ENCODE data around the gene TIMM17A. TPM values are rescaled to one million over a fixed set of nuclear protein-coding genes. Genes with fewer than 3 reads are reported as not detected.

Gene TIMM17A
- total RNA-seq, 1 donor from 2014 or later, result 25.1 TPM

GRCh38 chr1:201921952-201922558, 33.2 kb upstream of the TIMM17A start:
- Histone ChIP-seq H3K27me3 (ENCODE audit: control insufficient read depth in 3 of 3, insufficient read depth in 3 of 3, low read length in 3 of 3) (no peaks in the 10 kb centered on the region), H3K9me3 (ENCODE audit: control insufficient read depth in 3 of 3, low read length in 3 of 3) (no peaks in the 10 kb centered on the region), H3K4me3 (ENCODE audit: low read length in 3 of 3) (no peak overlapping the region), H3K4me1 (ENCODE audit: control insufficient read depth in 3 of 3, insufficient read depth in 3 of 3, low read length in 3 of 3) (peaks cover 25 to 45% (median 31%) of the 10 kb centered on the region in 3 donors), H3K27ac (ENCODE audit: low read depth, low read length) (peak overlapping the region; percentile 33), H3K9ac (ENCODE audit: low read depth in 1 of 3, low read length in 3 of 3) (no peak overlapping the region), H3K36me3 (ENCODE audit: control insufficient read depth in 3 of 3, insufficient read depth in 3 of 3, low read length in 3 of 3) (peaks cover 0 to 2% (median 0%) of the 10 kb centered on the region in 3 donors)

DNA sequence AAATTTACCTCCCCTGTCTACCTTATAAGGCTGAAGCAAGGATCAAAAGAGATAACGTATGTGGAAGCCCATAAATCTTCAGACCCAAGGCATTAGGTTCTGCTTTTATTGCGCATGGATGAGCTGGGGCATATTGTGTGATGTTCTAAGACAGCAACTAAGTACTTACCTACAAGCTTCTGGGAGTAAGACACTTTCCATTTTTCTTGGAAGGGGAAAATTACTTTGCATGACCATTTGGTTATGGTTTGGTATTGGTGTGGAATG, 30.1 kb upstream of the TIMM17A start:
- Histone ChIP-seq H3K36me3 (ENCODE audit: control insufficient read depth in 3 of 3, insufficient read depth in 3 of 3, low read length in 3 of 3) (peaks cover 0 to 8% (median 4%) of the 10 kb centered on the region in 3 donors), H3K9me3 (ENCODE audit: control insufficient read depth in 3 of 3, low read length in 3 of 3) (no peaks in the 10 kb centered on the region), H3K4me3 (ENCODE audit: low read length in 3 of 3) (no peak overlapping the region), H3K9ac (ENCODE audit: low read depth in 1 of 3, low read length in 3 of 3) (no peak overlapping the region), H3K4me1 (ENCODE audit: control insufficient read depth in 3 of 3, insufficient read depth in 3 of 3, low read length in 3 of 3) (peaks cover 14 to 23% (median 20%) of the 10 kb centered on the region in 3 donors), H3K27me3 (ENCODE audit: control insufficient read depth in 3 of 3, insufficient read depth in 3 of 3, low read length in 3 of 3) (no peaks in the 10 kb centered on the region), H3K27ac (ENCODE audit: low read depth, low read length) (no peak overlapping the region)

DNA sequence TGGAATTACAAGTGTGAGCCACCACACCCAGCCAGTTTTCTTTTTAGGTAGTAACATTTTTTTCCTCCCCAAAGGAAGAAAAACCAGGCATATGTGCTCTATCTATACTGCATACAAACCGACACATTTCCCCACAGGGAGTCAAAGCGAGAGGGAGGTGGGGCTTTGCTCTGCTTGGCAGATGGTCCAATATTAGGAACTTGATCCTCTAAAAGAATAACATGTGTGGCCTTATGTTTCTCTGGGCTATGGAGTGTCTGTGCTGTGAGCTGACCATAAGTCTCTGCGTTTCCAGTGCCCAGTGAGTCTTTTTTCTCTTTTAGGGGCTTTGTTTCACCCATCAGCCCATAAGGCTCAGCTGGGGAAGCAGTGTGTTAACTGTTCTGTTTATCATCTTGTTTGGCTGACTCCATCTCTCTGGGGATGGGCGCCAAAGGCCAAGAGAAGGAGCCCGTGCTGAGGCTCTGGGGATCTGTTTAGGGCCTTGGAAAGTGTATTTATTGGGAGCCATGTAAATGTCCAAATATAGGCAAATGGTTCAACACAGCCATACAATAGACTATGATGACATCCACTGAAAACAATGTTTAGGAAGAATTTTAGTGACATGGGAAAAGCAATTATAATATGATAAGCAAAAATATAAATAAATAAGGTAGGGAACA, 29.2 kb upstream of the TIMM17A start:
- no peak overlapping the region for H3K9ac ChIP-seq (ENCODE audit: low read depth in 1 of 3, low read length in 3 of 3)
- peaks cover 0 to 8% (median 8%) of the 10 kb centered on the region in 3 donors for H3K36me3 ChIP-seq (ENCODE audit: control insufficient read depth in 3 of 3, insufficient read depth in 3 of 3, low read length in 3 of 3)
- H3K4me3 ChIP-seq (ENCODE audit: low read length in 3 of 3), result no peak overlapping the region
- peak overlapping the region; percentile 15 for H3K27ac ChIP-seq (ENCODE audit: low read depth, low read length)
- H3K27me3 ChIP-seq (ENCODE audit: control insufficient read depth in 3 of 3, insufficient read depth in 3 of 3, low read length in 3 of 3), result no peaks in the 10 kb centered on the region
- H3K4me1 ChIP-seq (ENCODE audit: control insufficient read depth in 3 of 3, insufficient read depth in 3 of 3, low read length in 3 of 3), result peaks cover 14 to 23% (median 23%) of the 10 kb centered on the region in 3 donors
- H3K9me3 ChIP-seq (ENCODE audit: control insufficient read depth in 3 of 3, low read length in 3 of 3), result no peaks in the 10 kb centered on the region

DNA sequence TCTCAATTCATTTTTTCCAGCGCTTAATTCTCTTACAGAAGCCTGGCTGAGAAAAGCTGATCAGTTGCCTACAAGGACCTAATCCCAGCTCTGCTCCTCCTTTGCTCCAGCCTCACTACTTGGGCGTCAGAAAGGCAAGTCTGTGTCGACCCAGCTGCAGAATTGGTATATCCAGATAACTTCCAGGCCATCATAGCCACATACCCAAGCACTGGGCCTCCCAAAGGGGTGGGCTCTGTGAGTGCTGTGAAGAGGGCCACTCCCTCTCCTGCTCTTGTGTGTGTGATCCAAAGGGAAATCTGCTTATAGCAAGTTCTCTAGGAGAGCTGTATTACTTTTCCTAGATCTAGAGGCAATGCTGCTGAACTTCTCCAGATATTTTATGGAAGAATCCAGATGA, 27.0 kb upstream of the TIMM17A start:
- Histone ChIP-seq H3K36me3 (ENCODE audit: control insufficient read depth in 3 of 3, insufficient read depth in 3 of 3, low read length in 3 of 3) (peaks cover 0 to 15% (median 8%) of the 10 kb centered on the region in 3 donors), H3K9ac (ENCODE audit: low read depth in 1 of 3, low read length in 3 of 3) (no peak overlapping the region), H3K27ac (ENCODE audit: low read depth, low read length) (no peak overlapping the region), H3K4me1 (ENCODE audit: control insufficient read depth in 3 of 3, insufficient read depth in 3 of 3, low read length in 3 of 3) (peaks cover 16 to 27% (median 23%) of the 10 kb centered on the region in 3 donors), H3K4me3 (ENCODE audit: low read length in 3 of 3) (no peak overlapping the region), H3K9me3 (ENCODE audit: control insufficient read depth in 3 of 3, low read length in 3 of 3) (no peaks in the 10 kb centered on the region), H3K27me3 (ENCODE audit: control insufficient read depth in 3 of 3, insufficient read depth in 3 of 3, low read length in 3 of 3) (no peaks in the 10 kb centered on the region)

GRCh38 chr1:201930137-201930536, 25.2 kb upstream of the TIMM17A start:
- Histone ChIP-seq H3K27ac (ENCODE audit: low read depth, low read length) (no peak overlapping the region), H3K4me3 (ENCODE audit: low read length in 3 of 3) (no peak overlapping the region), H3K9me3 (ENCODE audit: control insufficient read depth in 3 of 3, low read length in 3 of 3) (no peaks in the 10 kb centered on the region), H3K4me1 (ENCODE audit: control insufficient read depth in 3 of 3, insufficient read depth in 3 of 3, low read length in 3 of 3) (peaks cover 21 to 32% (median 31%) of the 10 kb centered on the region in 3 donors), H3K9ac (ENCODE audit: low read depth in 1 of 3, low read length in 3 of 3) (no peak overlapping the region), H3K36me3 (ENCODE audit: control insufficient read depth in 3 of 3, insufficient read depth in 3 of 3, low read length in 3 of 3) (peaks cover 0 to 15% (median 8%) of the 10 kb centered on the region in 3 donors), H3K27me3 (ENCODE audit: control insufficient read depth in 3 of 3, insufficient read depth in 3 of 3, low read length in 3 of 3) (no peaks in the 10 kb centered on the region)

DNA sequence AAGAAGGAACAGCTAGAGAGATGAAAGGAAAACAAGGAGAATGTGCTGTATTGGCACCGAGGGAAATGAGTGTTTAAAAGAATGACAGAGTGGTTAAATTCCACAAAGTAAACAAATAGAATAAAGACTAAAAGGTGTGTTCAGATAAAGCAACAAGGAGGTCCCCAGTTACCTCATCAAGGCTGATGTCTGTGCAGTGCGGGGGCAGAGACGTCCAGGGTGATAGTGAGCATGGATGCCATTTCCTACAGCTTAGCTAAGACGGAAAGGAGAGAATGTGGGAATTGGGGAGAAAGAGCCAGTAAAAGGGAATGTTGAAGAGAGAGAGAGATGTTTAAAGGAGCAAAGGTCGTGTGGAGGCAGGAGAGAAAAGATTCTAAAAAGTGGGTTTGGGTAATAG, 24.5 kb upstream of the TIMM17A start:
- Histone ChIP-seq H3K4me3 (ENCODE audit: low read length in 3 of 3) (no peak overlapping the region), H3K9me3 (ENCODE audit: control insufficient read depth in 3 of 3, low read length in 3 of 3) (no peaks in the 10 kb centered on the region), H3K36me3 (ENCODE audit: control insufficient read depth in 3 of 3, insufficient read depth in 3 of 3, low read length in 3 of 3) (peaks cover 0 to 15% (median 8%) of the 10 kb centered on the region in 3 donors), H3K27ac (ENCODE audit: low read depth, low read length) (no peak overlapping the region), H3K27me3 (ENCODE audit: control insufficient read depth in 3 of 3, insufficient read depth in 3 of 3, low read length in 3 of 3) (no peaks in the 10 kb centered on the region), H3K4me1 (ENCODE audit: control insufficient read depth in 3 of 3, insufficient read depth in 3 of 3, low read length in 3 of 3) (peaks cover 20 to 28% (median 27%) of the 10 kb centered on the region in 3 donors), H3K9ac (ENCODE audit: low read depth in 1 of 3, low read length in 3 of 3) (no peak overlapping the region)

DNA sequence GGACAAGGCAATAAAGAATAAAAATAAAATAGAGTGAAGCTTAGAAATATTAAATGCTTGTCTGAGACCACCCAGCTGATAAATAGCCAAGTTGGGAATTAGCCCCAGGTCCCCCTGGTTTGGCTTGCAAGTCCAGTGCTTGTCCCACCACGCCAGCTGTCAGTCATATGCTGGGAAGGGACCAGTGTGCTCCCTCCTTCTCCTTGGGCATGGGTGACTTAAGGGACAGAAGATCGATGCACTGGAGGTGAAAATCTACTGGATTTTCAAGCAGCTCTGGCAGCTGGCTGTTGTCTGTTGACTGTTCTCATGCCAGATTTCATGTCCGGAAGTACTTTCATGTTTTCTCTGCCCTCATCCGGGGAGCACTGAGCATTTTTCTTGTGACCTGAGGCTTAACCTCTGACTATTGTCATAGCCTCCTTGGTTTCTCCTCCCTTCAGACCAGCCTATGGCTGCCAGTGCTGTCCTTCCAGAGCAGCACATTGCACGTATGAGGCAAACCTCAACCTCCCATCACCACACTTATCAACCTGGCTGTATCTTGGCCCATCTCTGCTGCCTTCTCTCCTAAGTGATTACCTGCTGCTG, 21.4 kb upstream of the TIMM17A start:
- H3K27me3 ChIP-seq (ENCODE audit: control insufficient read depth in 3 of 3, insufficient read depth in 3 of 3, low read length in 3 of 3), result no peaks in the 10 kb centered on the region
- H3K27ac ChIP-seq (ENCODE audit: low read depth, low read length), result peak overlapping the region; percentile 23
- no peaks in the 10 kb centered on the region for H3K9me3 ChIP-seq (ENCODE audit: control insufficient read depth in 3 of 3, low read length in 3 of 3)
- no peak overlapping the region for H3K4me3 ChIP-seq (ENCODE audit: low read length in 3 of 3)
- H3K9ac ChIP-seq (ENCODE audit: low read depth in 1 of 3, low read length in 3 of 3), result no peak overlapping the region
- peaks cover 22 to 38% (median 25%) of the 10 kb centered on the region in 3 donors for H3K4me1 ChIP-seq (ENCODE audit: control insufficient read depth in 3 of 3, insufficient read depth in 3 of 3, low read length in 3 of 3)
- peaks cover 0 to 17% (median 8%) of the 10 kb centered on the region in 3 donors for H3K36me3 ChIP-seq (ENCODE audit: control insufficient read depth in 3 of 3, insufficient read depth in 3 of 3, low read length in 3 of 3)

GRCh38 chr1:201937624-201938213, 17.6 kb upstream of the TIMM17A start:
- H3K27ac ChIP-seq (ENCODE audit: low read depth, low read length), result peak overlapping the region; percentile 80
- H3K4me3 ChIP-seq (ENCODE audit: low read length in 3 of 3), result no peak overlapping the region
- no peak overlapping the region for H3K9ac ChIP-seq (ENCODE audit: low read depth in 1 of 3, low read length in 3 of 3)
- H3K27me3 ChIP-seq (ENCODE audit: control insufficient read depth in 3 of 3, insufficient read depth in 3 of 3, low read length in 3 of 3), result no peaks in the 10 kb centered on the region
- no peaks in the 10 kb centered on the region for H3K9me3 ChIP-seq (ENCODE audit: control insufficient read depth in 3 of 3, low read length in 3 of 3)
- H3K4me1 ChIP-seq (ENCODE audit: control insufficient read depth in 3 of 3, insufficient read depth in 3 of 3, low read length in 3 of 3), result peaks cover 34 to 52% (median 42%) of the 10 kb centered on the region in 3 donors
- peaks cover 0 to 2% (median 0%) of the 10 kb centered on the region in 3 donors for H3K36me3 ChIP-seq (ENCODE audit: control insufficient read depth in 3 of 3, insufficient read depth in 3 of 3, low read length in 3 of 3)

- H3K27me3 ChIP-seq (ENCODE audit: control insufficient read depth in 3 of 3, insufficient read depth in 3 of 3, low read length in 3 of 3), result no peaks in the 10 kb centered on the region
- peak overlapping the region; percentile 6 to 37 (median 35) for H3K4me3 ChIP-seq (ENCODE audit: low read length in 3 of 3)
- peak overlapping the region; percentile 21 to 69 (median 52) for H3K9ac ChIP-seq (ENCODE audit: low read depth in 1 of 3, low read length in 3 of 3)
- no peaks in the 10 kb centered on the region for H3K9me3 ChIP-seq (ENCODE audit: control insufficient read depth in 3 of 3, low read length in 3 of 3)
- H3K27ac ChIP-seq (ENCODE audit: low read depth, low read length), result peak overlapping the region; percentile 80
- peaks cover 37 to 60% (median 49%) of the 10 kb centered on the region in 3 donors for H3K4me1 ChIP-seq (ENCODE audit: control insufficient read depth in 3 of 3, insufficient read depth in 3 of 3, low read length in 3 of 3)
- H3K36me3 ChIP-seq (ENCODE audit: control insufficient read depth in 3 of 3, insufficient read depth in 3 of 3, low read length in 3 of 3), result peaks cover 0 to 5% (median 4%) of the 10 kb centered on the region in 3 donors
Observed at GRCh38 chr1:201938440-201939035, 16.8 kb upstream of the TIMM17A start.

All from skeletal muscle tissue (tissue), 4 donors.